IMR-90 (cell line): ENCODE measurements around the gene APBB3.
A peak's percentile ranks its signal among the peaks of the same experiment; 100 is the strongest.

Experiments
- BHLHE40 ChIP-seq: fragments of 150-350 bp; IDR thresholded peaks from 2 replicates; pipeline ENCODE4 v1.6.1; 2016; ENCODE audit warnings: mild to moderate bottlenecking, low read depth, low read length
- CHD1 ChIP-seq: IDR thresholded peaks from 2 replicates; pipeline ENCODE4 v1.6.1; 2012; ENCODE audit warnings: low read depth, low read length, improper control_type of control experiment
- CTCF ChIP-seq: conservative IDR thresholded peaks from 2 replicates; pipeline ENCODE4 v1.5.1; 2012; ENCODE audit warnings: mild to moderate bottlenecking, low read depth, low read length, improper control_type of control experiment
- FOS ChIP-seq: fragments of 150-350 bp; IDR thresholded peaks from 2 replicates; pipeline ENCODE4 v1.6.1; 2016; ENCODE audit warnings: low read depth, low read length
- MAFK ChIP-seq: IDR thresholded peaks from 2 replicates; pipeline ENCODE4 v1.6.1; 2012; ENCODE audit warnings: low read depth, low read length, improper control_type of control experiment
- MAZ ChIP-seq: IDR thresholded peaks from 2 replicates; pipeline ENCODE4 v1.6.1; 2012; ENCODE audit warnings: low read depth, mild to moderate bottlenecking, low read length, improper control_type of control experiment, moderate library complexity, borderline replicate concordance
- NFE2L2 ChIP-seq: fragments of 150-350 bp; IDR thresholded peaks from 2 replicates; pipeline ENCODE4 v1.6.1; 2016; ENCODE audit warnings: low read depth, mild to moderate bottlenecking, low read length
- POLR2A ChIP-seq: IDR thresholded peaks from 2 replicates; pipeline ENCODE4 v1.6.1; 2012; ENCODE audit warnings: mild to moderate bottlenecking, low read depth, low read length
- RAD21 ChIP-seq: IDR thresholded peaks from 2 replicates; pipeline ENCODE4 v1.6.1; 2012; ENCODE audit warnings: low read length, improper control_type of control experiment
- RCOR1 ChIP-seq: IDR thresholded peaks from 2 replicates; pipeline ENCODE4 v1.6.1; 2012; ENCODE audit warnings: mild to moderate bottlenecking, low read length, improper control_type of control experiment; ENCODE audit not compliant: insufficient replicate concordance
- RFX5 ChIP-seq: IDR thresholded peaks from 2 replicates; pipeline ENCODE4 v1.8.0; 2012; ENCODE audit warnings: low read depth, mild to moderate bottlenecking, low read length, moderate library complexity
- SMC3 ChIP-seq: fragments of 150-350 bp; IDR thresholded peaks from 2 replicates; pipeline ENCODE4 v1.6.1; 2016; ENCODE audit warnings: low read depth, mild to moderate bottlenecking, antibody characterized with exemption, low read length, moderate library complexity
- USF2 ChIP-seq: fragments of 150-350 bp; IDR thresholded peaks from 2 replicates; pipeline ENCODE4 v1.6.1; 2017; ENCODE audit warnings: mild to moderate bottlenecking, antibody characterized with exemption, low read length, low read depth

GRCh38 chr5:140575309-140575708 lies 10.9 kb upstream of the APBB3 start:
- peak; percentile 45; the same call in 1 of the 2 replicates for TF ChIP-seq CTCF
- no peak for TF ChIP-seq POLR2A
- no peak for TF ChIP-seq CHD1
- peak; percentile 48; the same call in 1 of the 2 replicates for TF ChIP-seq RAD21
- TF ChIP-seq RCOR1: no peak
- TF ChIP-seq USF2: no peak
- no peak for TF ChIP-seq MAZ
- TF ChIP-seq FOS: no peak
- TF ChIP-seq BHLHE40: no peak
- no peak for TF ChIP-seq RFX5
- no peak for TF ChIP-seq NFE2L2
- no peak for TF ChIP-seq MAFK
- peak; percentile 46 for TF ChIP-seq SMC3
